Ishikawa (cell line): Measurements from ENCODE around the gene ILK.

Experiments used
- EP300 ChIP-seq: IDR thresholded peaks from 2 replicates; pipeline ENCODE4 v1.6.1; 2012; ENCODE audit warnings: borderline replicate concordance
- FOXM1 ChIP-seq: IDR thresholded peaks from 2 replicates; pipeline ENCODE4 v1.6.1; 2012; ENCODE audit warnings: low read depth, borderline replicate concordance
- REST ChIP-seq: IDR thresholded peaks from 2 replicates; pipeline ENCODE4 v1.6.1; 2012; ENCODE audit warnings: low read depth, mild to moderate bottlenecking
- TAF1 ChIP-seq: IDR thresholded peaks from 2 replicates; pipeline ENCODE4 v1.6.1; 2012; ENCODE audit warnings: low read depth, mild to moderate bottlenecking
- TEAD4 ChIP-seq: IDR thresholded peaks from 2 replicates; pipeline ENCODE4 v1.6.1; 2012
- ZBTB7A ChIP-seq: IDR thresholded peaks from 2 replicates; pipeline ENCODE4 v1.6.1; 2012; ENCODE audit warnings: low read depth

- no peak for TF ChIP-seq REST
- no peak for TF ChIP-seq EP300
- no peak for TF ChIP-seq TAF1
- TF ChIP-seq TEAD4: no peak
- TF ChIP-seq FOXM1: no peak
- TF ChIP-seq ZBTB7A: no peak
Measured at GRCh38 chr11:6642957-6643356, 39.4 kb downstream of the ILK start.
